Right lobe of liver (tissue), 4 donors: ENCODE measurements around the gene KIAA2012.

Experiments used
- POLR2A ChIP-seq: fragments of 450-650 bp; IDR thresholded peaks from one replicate; pipeline ENCODE4 v1.6.1; 2017; ENCODE audit warnings: antibody characterized with exemption, mild to moderate bottlenecking
- TF ChIP-seq, protein P1 (sequence below), 4 donors: fragments of 200-600 bp in 3 of 4; fragments of 450-650 bp in 1 of 4; IDR thresholded peaks; one replicate each; pipeline versions ENCODE4 v1.5.1 to v1.8.0; 2016 to 2022; ENCODE audit warnings: antibody characterized with exemption in 4 of 4, mild to moderate bottlenecking in 2 of 4
- donor health status: DM: no; HTN: no; CAD: no.
- donor health status: DM: no; HTN: no; CAD: no.
- donor health status: DM: no; HTN: yes; CAD: no.

DNA sequence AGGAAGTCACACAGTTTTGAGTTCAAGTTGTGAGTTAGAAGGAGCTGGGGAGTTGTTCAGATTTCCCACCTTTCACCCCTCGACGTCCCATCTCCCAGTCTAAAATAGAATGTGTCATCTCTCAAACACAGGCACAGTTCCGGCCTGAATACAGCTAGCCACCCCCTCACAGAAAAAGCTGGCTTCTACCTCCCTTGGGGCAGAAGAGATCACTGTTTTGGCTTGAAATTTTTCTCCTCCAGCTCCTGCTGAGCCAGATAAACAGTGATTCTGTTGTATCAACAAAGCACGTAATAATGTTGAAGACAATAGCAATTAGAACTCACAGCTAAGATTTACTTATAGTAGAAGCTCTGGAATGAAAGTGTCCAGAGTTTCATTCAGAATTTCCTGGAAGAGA is 74.7 kb downstream of the KIAA2012 start:
- no peak for TF ChIP-seq POLR2A
- TF ChIP-seq, protein P1, sequence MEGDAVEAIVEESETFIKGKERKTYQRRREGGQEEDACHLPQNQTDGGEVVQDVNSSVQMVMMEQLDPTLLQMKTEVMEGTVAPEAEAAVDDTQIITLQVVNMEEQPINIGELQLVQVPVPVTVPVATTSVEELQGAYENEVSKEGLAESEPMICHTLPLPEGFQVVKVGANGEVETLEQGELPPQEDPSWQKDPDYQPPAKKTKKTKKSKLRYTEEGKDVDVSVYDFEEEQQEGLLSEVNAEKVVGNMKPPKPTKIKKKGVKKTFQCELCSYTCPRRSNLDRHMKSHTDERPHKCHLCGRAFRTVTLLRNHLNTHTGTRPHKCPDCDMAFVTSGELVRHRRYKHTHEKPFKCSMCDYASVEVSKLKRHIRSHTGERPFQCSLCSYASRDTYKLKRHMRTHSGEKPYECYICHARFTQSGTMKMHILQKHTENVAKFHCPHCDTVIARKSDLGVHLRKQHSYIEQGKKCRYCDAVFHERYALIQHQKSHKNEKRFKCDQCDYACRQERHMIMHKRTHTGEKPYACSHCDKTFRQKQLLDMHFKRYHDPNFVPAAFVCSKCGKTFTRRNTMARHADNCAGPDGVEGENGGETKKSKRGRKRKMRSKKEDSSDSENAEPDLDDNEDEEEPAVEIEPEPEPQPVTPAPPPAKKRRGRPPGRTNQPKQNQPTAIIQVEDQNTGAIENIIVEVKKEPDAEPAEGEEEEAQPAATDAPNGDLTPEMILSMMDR (IDR thresholded peaks at IDR 0.05) = no peak
